ENCODE data around the gene FADS3. TPM values are rescaled to one million over a fixed set of nuclear protein-coding genes. Genes with fewer than 3 reads are reported as not detected.

FADS3 gene
- total and polyA plus RNA-seq, 2 of the 13 experiments (the other 11 are each of a cell fraction or from before 2014, with no cell fraction given): 13.4 to 23.2 TPM

- TF ChIP-seq MTF2 (CRISPR knock-in tag; IDR thresholded peaks at IDR 0.05; ENCODE audit: borderline replicate concordance): no peak
- no peak for TF ChIP-seq FOSL1 (CRISPR knock-in tag; IDR thresholded peaks at IDR 0.05; ENCODE audit: borderline replicate concordance)
- TF ChIP-seq ZNF317 (CRISPR knock-in tag; IDR thresholded peaks at IDR 0.05): 0 out of 2 replicates have a peak, but pooled peaks have one; percentile 22
- no peak for TF ChIP-seq SNRNP70 (IDR thresholded peaks at IDR 0.05; ENCODE audit: low read depth, low read length)
- no peak for TF ChIP-seq ZNF280B (CRISPR knock-in tag; IDR thresholded peaks at IDR 0.05; ENCODE audit: borderline replicate concordance)
- no peak for TF ChIP-seq SMAD3 (CRISPR knock-in tag; IDR thresholded peaks at IDR 0.05)
- TF ChIP-seq MEIS1 (CRISPR knock-in tag; IDR thresholded peaks at IDR 0.05; ENCODE audit: borderline replicate concordance): no peak
- TF ChIP-seq ZNF737 (CRISPR knock-in tag; IDR thresholded peaks at IDR 0.05; ENCODE audit: borderline replicate concordance): no peak
- 0 out of 2 replicates have a peak, but pooled peaks have one; percentile 15 for TF ChIP-seq JUNB (CRISPR knock-in tag; IDR thresholded peaks at IDR 0.05; ENCODE audit: borderline replicate concordance)
- TF ChIP-seq HOXA7 (CRISPR knock-in tag; IDR thresholded peaks at IDR 0.05): no peak
- TF ChIP-seq, protein P1, sequence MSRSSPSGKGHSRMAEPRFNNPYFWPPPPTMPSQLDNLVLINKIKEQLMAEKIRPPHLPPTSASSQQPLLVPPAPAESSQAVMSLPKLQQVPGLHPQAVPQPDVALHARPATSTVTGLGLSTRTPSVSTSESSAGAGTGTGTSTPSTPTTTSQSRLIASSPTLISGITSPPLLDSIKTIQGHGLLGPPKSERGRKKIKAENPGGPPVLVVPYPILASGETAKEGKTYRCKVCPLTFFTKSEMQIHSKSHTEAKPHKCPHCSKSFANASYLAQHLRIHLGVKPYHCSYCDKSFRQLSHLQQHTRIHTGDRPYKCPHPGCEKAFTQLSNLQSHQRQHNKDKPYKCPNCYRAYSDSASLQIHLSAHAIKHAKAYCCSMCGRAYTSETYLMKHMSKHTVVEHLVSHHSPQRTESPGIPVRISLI (CRISPR knock-in tag; IDR thresholded peaks at IDR 0.05; ENCODE audit: borderline replicate concordance): no peak; the same call in 1 of the 2 replicates
- TF ChIP-seq NAIF1 (CRISPR knock-in tag; IDR thresholded peaks at IDR 0.05; ENCODE audit: borderline replicate concordance): peak; percentile 23; the same call in 1 of the 2 replicates
- no peak for TF ChIP-seq CBX5 (CRISPR knock-in tag; IDR thresholded peaks at IDR 0.05; ENCODE audit: borderline replicate concordance)
- TF ChIP-seq TAF1 (CRISPR knock-in tag; IDR thresholded peaks at IDR 0.05): no peak; the same call in 1 of the 2 replicates
- no peak for TF ChIP-seq MEF2D (CRISPR knock-in tag; IDR thresholded peaks at IDR 0.05)
- no peak for TF ChIP-seq ZNF496 (CRISPR knock-in tag; IDR thresholded peaks at IDR 0.05; ENCODE audit: insufficient replicate concordance)
- no peak; the same call in 1 of the 2 replicates for TF ChIP-seq ZKSCAN5 (CRISPR knock-in tag; IDR thresholded peaks at IDR 0.05)
- no peak for TF ChIP-seq ZNF484 (CRISPR knock-in tag; IDR thresholded peaks at IDR 0.05; ENCODE audit: borderline replicate concordance, low read depth)
- peak; percentile 56; the same call in 1 of the 2 replicates for TF ChIP-seq KDM5B (CRISPR knock-in tag; IDR thresholded peaks at IDR 0.05; ENCODE audit: borderline replicate concordance)
- no peak for TF ChIP-seq THAP11 (CRISPR knock-in tag; IDR thresholded peaks at IDR 0.05)
- no peak for TF ChIP-seq ZNF550 (CRISPR knock-in tag; IDR thresholded peaks at IDR 0.05; ENCODE audit: borderline replicate concordance)
- no peak for TF ChIP-seq KLF9 (CRISPR knock-in tag; IDR thresholded peaks at IDR 0.05; ENCODE audit: low read depth)
- TF ChIP-seq ZNF7 (CRISPR knock-in tag; IDR thresholded peaks at IDR 0.05): no peak
- no peak for TF ChIP-seq KAT7 (CRISPR knock-in tag; IDR thresholded peaks at IDR 0.05; ENCODE audit: borderline replicate concordance)
- TF ChIP-seq MXD3 (CRISPR knock-in tag; IDR thresholded peaks at IDR 0.05): peak; percentile 17; the same call in 1 of the 2 replicates
- no peak for TF ChIP-seq FLYWCH1 (CRISPR knock-in tag; IDR thresholded peaks at IDR 0.05)
- no peak; the same call in 1 of the 2 replicates for TF ChIP-seq ZNF547 (CRISPR knock-in tag; IDR thresholded peaks at IDR 0.05)
- TF ChIP-seq ZKSCAN1 (IDR thresholded peaks at IDR 0.05; ENCODE audit: low read length): no peak
- TF ChIP-seq AHR (CRISPR knock-in tag; IDR thresholded peaks at IDR 0.05): no peak
Observed at GRCh38 chr11:61827571-61828378, 63.6 kb downstream of the FADS3 start, which contains the start of gene FADS2 (continued).
